Activated CD4-positive, alpha-beta memory T cell treated with anti-CD3 and anti-CD28 coated beads, Interleukin-2, amount 10 ng/mL, durations not matched to agents 7 days and 5 days (primary cell): Measurements from ENCODE around the gene KRI1. TPM values are rescaled to one million over a fixed set of nuclear protein-coding genes. Genes with fewer than 3 reads are reported as not detected.
A peak's percentile ranks its signal among the peaks of the same experiment; 100 is the strongest.

Experiments
- CTCF ChIA-PET: fragments of 350-600 bp; sonication (Branson Sonifier 250); formaldehyde crosslinking; loops from one replicate; lab custom pipeline; 2021; ENCODE audit warnings: antibody characterized with exemption, inconsistent platforms; lab: Charles Lee
- POLR2A ChIA-PET: fragments of 350-600 bp; sonication (Branson Sonifier 250); formaldehyde crosslinking; loops from one replicate; lab custom pipeline; 2021; ENCODE audit warnings: antibody characterized with exemption; lab: Charles Lee
- DNase-seq: peaks from one replicate; pipeline ENCODE4 v3.0.0-alpha.2; 2020
- H3K27ac Mint-ChIP-seq: one replicate; pipeline ENCODE4 v1.8.0; 2021; ENCODE audit warnings: mild to moderate bottlenecking, mixed read lengths
- H3K27me3 Mint-ChIP-seq: one replicate; pipeline ENCODE4 v1.8.0; 2021; ENCODE audit warnings: mixed read lengths
- H3K36me3 Mint-ChIP-seq: one replicate; pipeline ENCODE4 v1.8.0; 2021; ENCODE audit warnings: low read depth, mixed read lengths
- H3K4me1 Mint-ChIP-seq: one replicate; pipeline ENCODE4 v1.8.0; 2021; ENCODE audit warnings: mixed read lengths
- H3K4me3 Mint-ChIP-seq: one replicate; pipeline ENCODE4 v1.8.0; 2021; ENCODE audit warnings: mild to moderate bottlenecking, mixed read lengths
- H3K9me3 Mint-ChIP-seq: one replicate; pipeline ENCODE4 v1.8.0; 2021; ENCODE audit warnings: mixed read lengths
- total RNA-seq, 2 experiments: library from RNA; stranded (reverse); gene quantifications; one replicate each; pipeline ENCODE4 v1.2.3, GENCODE V29; 2021

Gene KRI1
- total RNA-seq, 2 experiments from 2014 or later, result 45.5 TPM

DNA sequence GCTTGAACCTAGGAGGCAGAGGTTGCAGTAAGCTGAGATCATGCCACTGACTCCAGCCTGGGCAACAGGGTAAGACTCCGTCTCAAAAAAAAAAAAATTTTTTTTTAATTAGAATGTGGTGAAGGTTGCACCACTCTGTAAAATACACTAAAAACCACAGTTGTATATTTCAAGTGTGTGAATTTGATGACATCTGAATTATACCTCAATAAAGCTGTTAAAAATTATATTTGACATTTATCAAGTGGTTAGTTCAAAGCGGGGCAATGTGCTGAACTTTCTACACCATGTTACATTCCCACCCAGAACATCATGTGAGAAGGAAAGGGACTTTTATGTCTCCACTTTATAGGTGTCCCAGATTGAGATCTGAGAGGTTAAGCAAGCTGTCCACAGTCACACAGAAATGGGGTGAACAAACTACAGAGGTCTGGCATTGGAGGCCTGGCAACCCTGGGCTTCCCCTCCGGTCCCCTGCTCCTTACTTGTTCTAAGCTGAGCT lies 42.6 kb downstream of the KRI1 start:
- Mint-ChIP-seq H3K9me3 (no peaks in the 10 kb centered on the region), H3K27me3 (peaks cover 25% of the 10 kb centered on the region), H3K4me3 (no peak overlapping the region), H3K36me3 (no peaks in the 10 kb centered on the region), H3K4me1 (peaks cover 14% of the 10 kb centered on the region), H3K27ac (no peak overlapping the region)
- ChIA-PET POLR2A (interaction anchor here (1.1 kb wide), 1 partner anchor 130 kb away, joined by 4 read pairs; no protein-coding TSS in a partner anchor), CTCF (interaction anchor here (1.2 kb wide), 1 partner anchor 28 kb away, joined by 4 read pairs; no protein-coding TSS in a partner anchor)
- DNase-seq, result no peak

DNA sequence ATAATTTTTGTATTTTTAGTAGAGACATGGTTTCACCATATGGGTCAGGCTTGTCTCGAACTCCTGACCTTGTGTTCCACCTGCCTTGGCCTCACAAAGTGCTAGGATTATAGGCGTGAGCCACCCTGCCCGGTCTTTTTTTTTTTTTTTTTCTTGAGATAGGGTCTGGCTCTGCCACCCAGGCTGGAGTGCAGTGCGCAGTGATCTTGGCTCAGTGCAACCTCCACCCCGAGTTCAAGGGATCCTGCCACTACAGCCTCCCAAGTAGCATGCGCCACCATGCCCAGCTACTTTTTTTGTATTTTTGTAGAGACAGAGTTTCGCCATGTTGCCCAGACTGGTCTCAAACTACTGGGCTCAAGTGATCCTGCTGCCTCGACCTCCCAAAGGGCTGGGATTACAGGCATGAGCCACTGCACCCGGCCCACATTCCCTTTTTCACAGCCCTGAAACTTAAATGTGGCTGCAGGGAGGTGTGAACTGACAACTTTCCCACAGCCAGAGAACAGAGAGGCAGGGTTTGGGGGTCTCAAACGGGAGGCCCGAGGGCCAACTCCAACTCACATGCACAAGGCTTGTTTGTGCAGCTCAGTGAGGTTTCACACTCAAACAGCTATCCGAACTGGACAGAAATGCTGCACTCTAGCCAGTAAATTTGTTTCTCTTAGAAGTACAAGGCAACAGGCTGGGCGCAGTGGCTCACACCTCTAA lies 44.2 kb downstream of the KRI1 start:
- Mint-ChIP-seq H3K9me3 (no peaks in the 10 kb centered on the region), H3K36me3 (no peaks in the 10 kb centered on the region), H3K4me3 (no peak overlapping the region), H3K27me3 (peaks cover 32% of the 10 kb centered on the region), H3K4me1 (peaks cover 22% of the 10 kb centered on the region), H3K27ac (no peak overlapping the region)
- no peak for DNase-seq
- ChIA-PET POLR2A (interaction anchor here (1.1 kb wide), 2 partner anchors 22 to 31 kb away, joined by 3 to 4 read pairs; partner anchors contain the start of gene ATG4D), CTCF (interaction anchor here (0.6 kb wide), 1 partner anchor 45 kb away, joined by 5 read pairs; no protein-coding TSS in a partner anchor)

DNA sequence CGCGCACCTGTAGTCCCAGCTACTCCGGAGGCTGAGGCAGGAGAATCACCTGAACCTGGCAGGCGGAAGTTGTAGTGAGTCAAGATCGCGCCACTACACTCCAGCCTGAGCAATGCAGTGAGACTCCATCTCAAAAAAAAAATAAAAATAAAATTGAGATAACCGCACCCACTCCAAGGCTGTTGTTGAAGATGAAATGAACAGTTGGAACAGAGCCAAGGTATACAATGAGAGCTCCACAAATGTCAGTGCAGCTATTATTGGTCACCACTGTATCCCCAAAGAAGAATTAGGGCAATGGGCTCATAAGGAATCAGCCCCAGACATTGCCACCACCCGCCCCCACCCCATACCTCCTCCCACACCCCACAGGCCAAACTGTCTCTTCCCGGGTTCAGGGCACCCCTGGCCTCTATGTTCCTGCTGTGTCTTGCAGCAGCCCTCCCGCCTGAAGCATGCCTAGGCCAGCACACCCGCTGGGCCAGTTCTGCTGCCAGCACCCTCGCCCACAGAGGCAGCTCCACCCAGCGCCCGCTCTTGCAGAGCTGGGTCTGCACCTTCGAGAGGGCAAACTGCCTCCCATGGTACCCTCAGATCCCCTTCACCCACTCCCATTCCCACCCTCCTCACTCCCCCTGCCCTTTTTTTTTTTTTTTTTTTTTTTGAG lies 45.0 kb downstream of the KRI1 start:
- H3K36me3 Mint-ChIP-seq, result no peaks in the 10 kb centered on the region
- no peak overlapping the region for H3K27ac Mint-ChIP-seq
- no peak overlapping the region for H3K4me3 Mint-ChIP-seq
- CTCF ChIA-PET, result no interaction called here
- DNase-seq, result no peak
- peaks cover 27% of the 10 kb centered on the region for H3K4me1 Mint-ChIP-seq
- H3K9me3 Mint-ChIP-seq, result no peaks in the 10 kb centered on the region
- POLR2A ChIA-PET, result interaction anchor here (0.6 kb wide), 1 partner anchor 31 kb away, joined by 3 read pairs; no protein-coding TSS in a partner anchor
- H3K27me3 Mint-ChIP-seq, result peaks cover 41% of the 10 kb centered on the region

DNA sequence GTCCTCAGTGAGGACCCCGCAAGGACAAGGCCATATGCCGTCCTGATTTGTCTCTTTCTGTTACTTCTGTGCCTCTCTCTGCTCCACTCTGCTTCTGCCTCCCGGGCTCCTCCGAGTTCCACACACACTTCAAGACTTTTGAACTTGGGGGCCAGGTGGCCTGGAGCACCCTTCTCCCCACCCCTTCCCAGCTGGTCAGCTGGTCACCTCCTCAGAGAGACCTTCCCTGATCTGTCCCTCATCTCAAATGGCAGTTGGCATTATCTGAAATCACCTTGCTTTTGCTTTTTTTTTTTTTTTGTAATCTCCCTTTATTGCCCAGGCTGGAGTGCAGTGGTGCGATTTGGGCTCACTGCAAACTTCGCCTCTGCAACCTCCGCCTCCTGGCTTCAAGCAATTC lies 46.4 kb downstream of the KRI1 start:
- H3K27ac Mint-ChIP-seq, result no peak overlapping the region
- peaks cover 54% of the 10 kb centered on the region for H3K27me3 Mint-ChIP-seq
- POLR2A ChIA-PET, result no interaction called here
- CTCF ChIA-PET, result no interaction called here
- no peaks in the 10 kb centered on the region for H3K36me3 Mint-ChIP-seq
- no peaks in the 10 kb centered on the region for H3K9me3 Mint-ChIP-seq
- peaks cover 30% of the 10 kb centered on the region for H3K4me1 Mint-ChIP-seq
- no peak overlapping the region for H3K4me3 Mint-ChIP-seq
- no peak for DNase-seq

GRCh38 chr19:10518444-10519361 lies 47.1 kb downstream of the KRI1 start:
- CTCF ChIA-PET, result interaction anchor here (0.7 to 1.0 kb wide), 3 partner anchors 9 to 33 kb away, joined by 3 to 5 read pairs (median 4); no protein-coding TSS in a partner anchor
- Mint-ChIP-seq H3K27me3 (peaks cover 59% of the 10 kb centered on the region), H3K27ac (peak overlapping the region; percentile 45), H3K4me3 (peak overlapping the region; percentile 34), H3K9me3 (no peaks in the 10 kb centered on the region), H3K4me1 (peaks cover 32% of the 10 kb centered on the region), H3K36me3 (no peaks in the 10 kb centered on the region)
- POLR2A ChIA-PET, result interaction anchor here (1.3 to 1.5 kb wide), 2 partner anchors 12 to 51 kb away, joined by 3 to 5 read pairs; no protein-coding TSS in a partner anchor
- DNase-seq, result peak; percentile 38

DNA sequence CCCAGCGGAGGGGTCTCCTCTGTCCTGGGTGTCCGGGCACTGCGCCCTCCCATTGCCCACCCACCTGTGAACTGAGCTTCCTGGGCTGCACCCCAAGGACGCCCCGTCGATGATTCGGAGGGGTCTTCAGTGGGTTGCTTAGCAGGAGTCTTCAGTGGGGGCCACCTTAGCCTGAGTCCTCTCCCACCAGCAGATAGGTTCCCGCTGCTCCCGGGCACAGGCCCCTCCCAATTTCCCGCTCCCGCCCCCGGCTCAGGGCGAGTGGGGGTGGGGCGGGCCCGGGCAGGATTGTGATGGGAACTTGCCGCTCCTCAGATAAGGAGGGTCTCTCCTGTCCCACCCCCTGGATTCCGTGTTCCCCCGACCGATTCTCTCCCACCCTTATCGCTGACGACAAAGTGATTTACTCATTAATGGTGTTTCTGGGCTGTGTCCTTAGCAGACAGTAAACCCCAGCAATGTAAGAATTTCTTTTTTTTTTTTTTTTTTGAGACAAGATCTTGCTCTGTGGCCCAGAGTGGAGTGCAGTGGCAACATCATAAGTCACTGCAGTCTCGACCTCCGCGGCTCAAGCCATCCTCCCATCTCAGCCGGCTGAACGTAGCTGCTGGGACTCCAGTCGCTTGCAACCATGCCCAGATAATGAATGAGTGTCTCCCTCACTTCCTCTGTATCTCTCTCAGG lies 47.9 kb downstream of the KRI1 start:
- H3K27me3 Mint-ChIP-seq, result peaks cover 63% of the 10 kb centered on the region
- POLR2A ChIA-PET, result interaction anchor here (1.0 to 1.5 kb wide), 4 partner anchors 11 to 89 kb away, joined by 3 to 6 read pairs (median 4); no protein-coding TSS in a partner anchor

DNA sequence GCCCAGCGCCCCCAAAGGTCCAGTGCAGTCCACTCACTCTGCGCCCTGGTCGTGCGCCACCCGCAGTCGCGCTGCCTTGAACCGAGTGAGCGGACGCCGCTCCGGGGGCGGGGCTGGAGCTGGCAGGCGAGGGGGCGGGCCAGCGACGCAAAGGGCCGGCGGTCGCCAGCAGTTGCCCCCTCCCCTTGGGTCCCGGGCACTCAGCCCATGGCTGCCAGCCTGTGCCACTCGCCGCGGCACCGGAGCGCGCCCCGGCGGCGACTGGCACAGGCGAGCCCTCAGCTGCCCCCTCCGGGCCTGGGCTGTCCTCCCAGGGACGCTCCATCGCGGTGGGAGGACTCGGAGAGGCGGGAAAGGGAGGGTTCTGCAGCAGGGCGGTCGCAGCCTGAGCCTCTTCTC lies 48.5 kb downstream of the KRI1 start, which contains the start of gene S1PR5:
Gene S1PR5, minus strand, starts transcription at position 87 of the 399 bp plus-strand sequence. CDS start 2,436 bp downstream, outside the sequence.
- CTCF ChIA-PET, result interaction anchor here (1.1 kb wide), 1 partner anchor 65 kb away, joined by 4 read pairs; no protein-coding TSS in a partner anchor
- peak within 1 kb of the TSS; percentile 45 for H3K27ac Mint-ChIP-seq
- peaks cover 32% of the 10 kb centered on the region for H3K4me1 Mint-ChIP-seq
- no peaks in the 10 kb centered on the region for H3K36me3 Mint-ChIP-seq
- H3K4me3 Mint-ChIP-seq, result peak within 1 kb of the TSS; percentile 54
- H3K9me3 Mint-ChIP-seq, result no peaks in the 10 kb centered on the region
- H3K27me3 Mint-ChIP-seq, result peaks cover 68% of the 10 kb centered on the region
- no peak for DNase-seq
- POLR2A ChIA-PET, result interaction anchor here (1.0 to 1.5 kb wide), 4 partner anchors 11 to 89 kb away, joined by 3 to 6 read pairs (median 4); no protein-coding TSS in a partner anchor

More for the DNA sequence above, 47.9 kb downstream of the KRI1 start:
- CTCF ChIA-PET, result interaction anchor here (0.7 to 1.1 kb wide), 4 partner anchors 9 to 64 kb away, joined by 3 to 5 read pairs (median 4); no protein-coding TSS in a partner anchor
- Mint-ChIP-seq H3K36me3 (no peaks in the 10 kb centered on the region), H3K4me3 (peak overlapping the region; percentile 34), H3K4me1 (peaks cover 32% of the 10 kb centered on the region), H3K9me3 (no peaks in the 10 kb centered on the region), H3K27ac (peak overlapping the region; percentile 45)
- DNase-seq, result no peak

GRCh38 chr19:10516671-10517286 lies 49.0 kb downstream of the KRI1 start:
- H3K27ac Mint-ChIP-seq, result no peak overlapping the region
- ChIA-PET POLR2A (interaction anchor here (0.6 to 1.4 kb wide), 3 partner anchors 37 to 95 kb away, joined by 3 to 6 read pairs (median 4); no protein-coding TSS in a partner anchor), CTCF (interaction anchor here (1.0 to 1.1 kb wide), 3 partner anchors 13 to 65 kb away, joined by 3 to 4 read pairs (median 4); partner anchors contain the start of gene KRI1)
- peaks cover 32% of the 10 kb centered on the region for H3K4me1 Mint-ChIP-seq
- H3K27me3 Mint-ChIP-seq, result peaks cover 68% of the 10 kb centered on the region
- no peak for DNase-seq
- H3K4me3 Mint-ChIP-seq, result peak overlapping the region; percentile 54
- no peaks in the 10 kb centered on the region for H3K9me3 Mint-ChIP-seq
- H3K36me3 Mint-ChIP-seq, result no peaks in the 10 kb centered on the region

GRCh38 chr19:10516064-10516385 lies 49.8 kb downstream of the KRI1 start:
- ChIA-PET CTCF (interaction anchor here (1.0 to 1.1 kb wide), 2 partner anchors 12 to 50 kb away, joined by 3 to 4 read pairs; partner anchors contain the start of gene KRI1), POLR2A (interaction anchor here (0.6 to 1.4 kb wide), 2 partner anchors 37 to 95 kb away, joined by 3 to 4 read pairs; no protein-coding TSS in a partner anchor)
- H3K4me3 Mint-ChIP-seq, result peak overlapping the region; percentile 47
- no peaks in the 10 kb centered on the region for H3K36me3 Mint-ChIP-seq
- H3K4me1 Mint-ChIP-seq, result peaks cover 32% of the 10 kb centered on the region
- no peaks in the 10 kb centered on the region for H3K9me3 Mint-ChIP-seq
- DNase-seq, result no peak
- H3K27ac Mint-ChIP-seq, result peak overlapping the region; percentile 26
- peaks cover 70% of the 10 kb centered on the region for H3K27me3 Mint-ChIP-seq

- H3K27me3 Mint-ChIP-seq, result peaks cover 62% of the 10 kb centered on the region
- peak; percentile 46 for DNase-seq
Measured at GRCh38 chr19:10514211-10515145, 51.3 kb downstream of the KRI1 start.

More at GRCh38 chr19:10514211-10515145, 51.3 kb downstream of the KRI1 start:
- no peaks in the 10 kb centered on the region for H3K9me3 Mint-ChIP-seq
- ChIA-PET POLR2A (no interaction called here), CTCF (no interaction called here)
- no peak overlapping the region for H3K27ac Mint-ChIP-seq
- peak overlapping the region; percentile 39 for H3K4me3 Mint-ChIP-seq
- H3K4me1 Mint-ChIP-seq, result peaks cover 35% of the 10 kb centered on the region
- no peaks in the 10 kb centered on the region for H3K36me3 Mint-ChIP-seq
